Right renal pelvis (tissue), 4 donors: ENCODE data around the gene NLRP9. TPM values are rescaled to one million over a fixed set of nuclear protein-coding genes. Genes with fewer than 3 reads are reported as not detected.

Source experiments
- DNase-seq, 4 donors: peaks; one replicate each; pipeline ENCODE4 v3.0.0-alpha.2; 2013; ENCODE audit warnings: low read depth in 4 of 4, low spot score in 3 of 4, missing footprints in 1 of 4
- polyA plus RNA-seq, 4 donors: library from polyadenylated mRNA; unstranded; fragments of 120-200 nt; gene quantifications; one replicate each; pipeline ENCODE4 v1.2.1, GENCODE V29; 2013; ENCODE audit not compliant: insufficient read length in 4 of 4

NLRP9 gene
- polyA plus RNA-seq, 4 donors = 0.05 TPM; not detected in 3

DNA sequence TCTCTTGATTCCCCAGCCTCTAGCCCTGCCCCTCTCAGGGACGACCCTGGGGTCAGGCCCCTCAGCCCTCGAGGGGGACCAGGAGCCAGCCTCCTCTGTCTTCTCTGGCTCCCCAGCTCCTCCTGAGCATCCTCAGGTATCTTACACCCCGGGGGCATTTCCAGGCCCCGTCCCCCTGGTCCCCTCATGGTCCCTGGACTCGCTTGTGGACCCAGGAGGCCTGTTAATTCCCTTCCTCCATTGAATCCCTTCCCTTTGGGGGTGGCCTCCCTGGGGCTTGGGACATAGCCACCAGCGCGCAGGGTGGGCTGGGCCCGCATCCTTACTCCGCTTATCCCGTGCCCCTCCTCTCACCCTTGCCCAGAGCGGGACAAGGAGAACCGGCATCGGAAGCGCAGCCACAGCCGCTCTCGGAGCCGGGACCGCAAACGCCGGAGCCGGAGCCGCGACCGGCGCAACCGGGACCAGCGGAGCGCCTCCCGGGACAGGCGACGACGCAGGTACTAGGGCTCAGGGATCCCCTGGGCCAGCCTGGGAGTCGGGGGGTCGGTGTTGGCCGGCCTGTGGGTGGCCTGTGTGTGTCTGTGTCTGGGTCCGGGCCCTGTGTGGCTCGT lies 79.2 kb downstream of the NLRP9 start:
- DNase-seq = no peak

Other genes starting within 250 kb of the NLRP9 start
- 1 to 10 TPM; 1.6 to 2.9 (median 2.3) TPM for gene SSC5D, start 250.0 kb downstream of the NLRP9 start, polyA plus RNA-seq
- under 1 TPM; 0.62 to 0.97 (median 0.67) TPM for gene SBK2, start 201.3 kb downstream of the NLRP9 start, polyA plus RNA-seq
- under 1 TPM in 2 of 4 donors, not detected in 2; 0.13 to 0.28 TPM for gene SBK3, start 192.9 kb downstream of the NLRP9 start, polyA plus RNA-seq
- 10 to 100 TPM; 14.4 to 21.1 (median 18.3) TPM for gene ZNF579, start 157.6 kb downstream of the NLRP9 start, polyA plus RNA-seq
- 10 to 100 TPM; 19.6 to 23.0 (median 20.3) TPM for gene FIZ1, start 138.9 kb downstream of the NLRP9 start, polyA plus RNA-seq
- 10 to 100 TPM in 1 of 4 donors, 1 to 10 TPM in 3; 7.7 to 12.0 (median 8.8) TPM for gene ZNF524, start 138.1 kb downstream of the NLRP9 start, polyA plus RNA-seq
- 10 to 100 TPM in 1 of 4 donors, 1 to 10 TPM in 3; 7.3 to 12.7 (median 7.8) TPM for gene ZNF865, start 132.8 kb downstream of the NLRP9 start, polyA plus RNA-seq
- 10 to 100 TPM in 3 of 4 donors, 1 to 10 TPM in 1; 9.2 to 13.5 (median 11.2) TPM for gene ZNF784, start 113.8 kb downstream of the NLRP9 start, polyA plus RNA-seq
- 10 to 100 TPM; 37.9 to 49.7 (median 43.6) TPM for gene ZNF580, start 97.4 kb downstream of the NLRP9 start, polyA plus RNA-seq
- 10 to 100 TPM; 24.0 to 35.7 (median 25.6) TPM for gene ZNF581, start 94.8 kb downstream of the NLRP9 start, polyA plus RNA-seq
- 10 to 100 TPM; 19.5 to 26.7 (median 21.3) TPM for gene CCDC106, start 90.2 kb downstream of the NLRP9 start, polyA plus RNA-seq
- 100 to 1,000 TPM; 178 to 218 (median 182) TPM for gene U2AF2, start 83.4 kb downstream of the NLRP9 start, polyA plus RNA-seq
- gene EPN1, start 63.2 kb downstream of the NLRP9 start, polyA plus RNA-seq = 100 to 1,000 TPM in 3 of 4 donors, 10 to 100 TPM in 1; 90.2 to 163 (median 102) TPM
- gene RFPL4A, start 20.7 kb upstream of the NLRP9 start, polyA plus RNA-seq = under 1 TPM in 1 of 4 donors, not detected in 3; 0.10 TPM
- under 1 TPM in 1 of 4 donors, not detected in 3; 0.30 TPM for gene RFPL4AL1, start 30.7 kb upstream of the NLRP9 start, polyA plus RNA-seq
- under 1 TPM; 0.07 to 0.22 (median 0.16) TPM for gene NLRP11, start 93.6 kb upstream of the NLRP9 start, polyA plus RNA-seq
- not detected for gene NLRP4, start 98.1 kb upstream of the NLRP9 start, polyA plus RNA-seq
- gene NLRP13, start 193.9 kb upstream of the NLRP9 start, polyA plus RNA-seq = not detected
- under 1 TPM in 1 of 4 donors, not detected in 3; 0.03 TPM for gene NLRP8, start 209.4 kb upstream of the NLRP9 start, polyA plus RNA-seq
- under 1 TPM in 1 of 4 donors, not detected in 3; 0.06 TPM for gene NLRP5, start 248.4 kb upstream of the NLRP9 start, polyA plus RNA-seq